ENCODE measurements around the gene NCCRP1.
A peak's percentile ranks its signal among the peaks of the same experiment; 100 is the strongest.

Gene NCCRP1

DNA sequence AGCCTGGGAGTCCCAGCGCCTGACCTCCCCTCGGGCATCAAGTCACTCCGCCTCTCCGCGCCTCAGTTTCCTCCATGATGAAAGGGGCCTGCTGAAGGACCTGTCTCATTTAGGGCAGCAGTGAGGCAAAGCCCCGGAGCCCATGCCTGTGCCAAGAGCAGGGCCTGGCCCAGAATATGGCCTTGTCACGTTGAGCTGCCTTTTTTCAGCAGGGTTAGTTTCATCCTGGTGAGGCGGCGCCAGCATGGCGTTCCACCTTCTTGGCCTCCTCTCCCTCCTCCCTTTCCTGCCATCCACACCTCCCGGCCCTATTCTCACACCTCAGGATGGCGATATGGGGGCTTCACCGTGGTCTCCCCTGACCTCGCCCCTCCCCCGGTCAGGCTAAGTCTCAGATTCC, 41.0 kb upstream of the NCCRP1 start:
- Histone ChIP-seq H3K4me3 (ENCODE audit: low read length in 2 of 2) (no peak overlapping the region), H3K27me3 (ENCODE audit: control insufficient read depth in 2 of 2, insufficient read depth in 2 of 2, low read length in 2 of 2) (no peaks in the 10 kb centered on the region), H3K9me3 (ENCODE audit: control insufficient read depth in 2 of 2, low read length in 2 of 2) (no peaks in the 10 kb centered on the region), H3K27ac (ENCODE audit: low read depth in 2 of 2, low read length in 2 of 2) (no peak overlapping the region), H3K36me3 (ENCODE audit: control insufficient read depth in 2 of 2, insufficient read depth in 2 of 2, low read length in 2 of 2) (peaks cover 0 to 5% of the 10 kb centered on the region in 2 donors), H3K9ac (ENCODE audit: low read depth in 1 of 2, low read length in 2 of 2) (no peak overlapping the region), H3K4me1 (ENCODE audit: control insufficient read depth in 2 of 2, insufficient read depth in 2 of 2, low read length in 2 of 2) (peaks cover 16 to 35% of the 10 kb centered on the region in 2 donors)

DNA sequence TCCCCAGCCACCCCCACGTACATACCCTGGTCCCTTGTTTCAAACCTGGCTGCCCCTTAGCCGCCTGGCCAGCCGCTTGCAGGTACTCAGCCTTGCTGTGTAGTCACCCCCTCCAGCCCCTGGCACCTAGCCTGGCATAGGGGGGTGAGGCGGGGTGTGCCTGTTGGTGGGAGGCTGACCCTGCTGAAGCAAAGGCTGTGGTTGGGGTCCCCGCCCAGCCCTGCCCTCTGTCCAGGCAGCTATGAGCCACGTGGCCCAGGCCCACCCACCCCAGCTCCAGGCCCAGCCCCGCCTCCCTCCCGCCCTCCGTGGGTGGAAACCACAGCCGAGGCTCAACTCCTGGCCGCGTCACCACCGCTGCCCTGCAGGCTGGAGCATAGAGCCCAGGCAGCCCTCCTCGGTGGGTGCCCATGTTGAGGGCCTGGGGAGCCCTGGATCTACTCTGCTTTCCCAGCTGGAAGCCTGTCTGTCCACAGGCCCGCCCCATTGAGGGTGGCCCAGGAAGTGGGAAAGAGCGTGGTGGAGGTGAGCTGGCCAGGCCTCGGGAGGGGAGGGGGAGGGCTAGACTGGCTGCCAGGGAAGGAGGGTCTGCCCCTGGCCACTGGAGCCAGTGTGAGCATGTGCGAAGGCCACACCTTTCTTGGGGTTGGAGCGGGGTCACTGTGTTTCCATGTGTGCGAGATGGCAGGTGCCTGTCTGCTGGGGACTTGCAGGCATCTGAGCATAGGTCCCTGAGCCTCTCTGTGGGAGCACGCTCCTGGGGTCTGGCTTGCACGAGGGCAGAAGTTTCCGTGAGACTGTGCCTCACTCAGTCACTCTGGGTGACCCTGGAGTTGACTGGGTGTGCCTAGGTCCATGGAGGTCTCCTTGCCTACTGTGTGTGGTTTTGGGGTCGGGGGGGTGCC, 40.2 kb upstream of the NCCRP1 start:
- peaks cover 16 to 35% of the 10 kb centered on the region in 2 donors for H3K4me1 ChIP-seq (ENCODE audit: control insufficient read depth in 2 of 2, insufficient read depth in 2 of 2, low read length in 2 of 2)
- H3K9ac ChIP-seq (ENCODE audit: low read depth in 1 of 2, low read length in 2 of 2) = no peak overlapping the region
- peaks cover 0 to 5% of the 10 kb centered on the region in 2 donors for H3K36me3 ChIP-seq (ENCODE audit: control insufficient read depth in 2 of 2, insufficient read depth in 2 of 2, low read length in 2 of 2)
- H3K27ac ChIP-seq (ENCODE audit: low read depth in 2 of 2, low read length in 2 of 2) = no peak overlapping the region
- peak overlapping the region in 1 of 2 donors; percentile 2 for H3K4me3 ChIP-seq (ENCODE audit: low read length in 2 of 2)
- H3K9me3 ChIP-seq (ENCODE audit: control insufficient read depth in 2 of 2, low read length in 2 of 2) = no peaks in the 10 kb centered on the region
- no peaks in the 10 kb centered on the region for H3K27me3 ChIP-seq (ENCODE audit: control insufficient read depth in 2 of 2, insufficient read depth in 2 of 2, low read length in 2 of 2)

DNA sequence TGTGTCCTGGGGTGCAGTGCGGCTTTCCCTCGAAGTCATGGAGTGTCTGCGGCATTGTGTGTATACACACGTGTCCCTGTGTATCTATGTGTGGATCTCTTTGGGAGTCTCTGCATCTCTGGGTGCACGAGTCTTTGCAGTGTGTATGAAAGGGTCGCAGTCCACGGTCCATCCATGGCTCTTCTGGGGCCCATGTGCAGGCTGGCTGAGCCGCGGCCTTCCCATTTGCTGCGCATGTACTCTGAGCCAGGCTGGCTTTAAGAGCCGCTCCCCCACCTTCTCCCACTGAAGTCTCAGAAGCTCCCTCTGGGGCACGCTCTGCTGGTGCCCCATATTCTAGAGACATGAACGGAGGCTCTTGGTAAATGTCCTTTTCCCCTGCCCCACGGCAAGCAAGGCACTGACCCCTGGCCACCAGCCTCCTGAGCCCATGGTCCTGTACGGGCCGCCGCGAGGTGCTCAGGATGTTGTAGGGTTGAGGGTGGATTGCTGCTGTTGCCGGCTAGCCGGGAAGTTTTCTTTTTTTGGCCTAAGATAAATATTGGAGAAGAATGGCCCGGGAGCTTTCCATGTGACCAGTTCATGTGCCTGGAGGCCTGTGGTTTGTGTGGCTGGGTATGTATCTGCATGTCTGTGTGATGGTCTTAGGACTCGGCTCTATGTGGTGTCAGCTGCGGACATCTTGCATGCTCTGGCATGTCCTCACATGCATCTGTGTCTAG, 39.3 kb upstream of the NCCRP1 start:
- Histone ChIP-seq H3K9me3 (ENCODE audit: control insufficient read depth in 2 of 2, low read length in 2 of 2) (no peaks in the 10 kb centered on the region), H3K27ac (ENCODE audit: low read depth in 2 of 2, low read length in 2 of 2) (no peak overlapping the region), H3K9ac (ENCODE audit: low read depth in 1 of 2, low read length in 2 of 2) (no peak overlapping the region), H3K27me3 (ENCODE audit: control insufficient read depth in 2 of 2, insufficient read depth in 2 of 2, low read length in 2 of 2) (no peaks in the 10 kb centered on the region), H3K4me3 (ENCODE audit: low read length in 2 of 2) (no peak overlapping the region), H3K36me3 (ENCODE audit: control insufficient read depth in 2 of 2, insufficient read depth in 2 of 2, low read length in 2 of 2) (peaks cover 0 to 5% of the 10 kb centered on the region in 2 donors), H3K4me1 (ENCODE audit: control insufficient read depth in 2 of 2, insufficient read depth in 2 of 2, low read length in 2 of 2) (peaks cover 16 to 35% of the 10 kb centered on the region in 2 donors)

DNA sequence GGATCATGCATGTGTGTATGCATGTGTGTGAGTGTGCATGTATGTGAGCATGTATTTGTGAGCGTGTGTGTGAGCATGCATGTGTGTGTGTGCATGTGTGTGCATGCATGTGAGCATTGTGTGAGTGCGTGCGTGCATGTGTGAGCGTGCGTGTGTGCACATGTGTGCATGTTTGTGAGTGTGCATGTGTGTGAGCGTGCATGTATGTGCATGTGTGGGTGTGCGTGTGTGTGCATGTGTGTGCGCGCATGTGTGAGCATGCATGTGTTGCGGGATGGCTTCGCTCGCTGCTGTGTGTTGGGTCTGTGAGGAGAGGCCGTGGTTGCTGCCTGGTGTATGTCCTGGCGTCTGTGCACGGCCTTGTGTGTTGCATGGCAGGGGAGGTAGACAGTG, 38.8 kb upstream of the NCCRP1 start:
- Histone ChIP-seq H3K4me3 (ENCODE audit: low read length in 2 of 2) (no peak overlapping the region), H3K36me3 (ENCODE audit: control insufficient read depth in 2 of 2, insufficient read depth in 2 of 2, low read length in 2 of 2) (peaks cover 0 to 5% of the 10 kb centered on the region in 2 donors), H3K27me3 (ENCODE audit: control insufficient read depth in 2 of 2, insufficient read depth in 2 of 2, low read length in 2 of 2) (no peaks in the 10 kb centered on the region), H3K27ac (ENCODE audit: low read depth in 2 of 2, low read length in 2 of 2) (no peak overlapping the region), H3K9ac (ENCODE audit: low read depth in 1 of 2, low read length in 2 of 2) (no peak overlapping the region), H3K4me1 (ENCODE audit: control insufficient read depth in 2 of 2, insufficient read depth in 2 of 2, low read length in 2 of 2) (peaks cover 16 to 35% of the 10 kb centered on the region in 2 donors), H3K9me3 (ENCODE audit: control insufficient read depth in 2 of 2, low read length in 2 of 2) (no peaks in the 10 kb centered on the region)

DNA sequence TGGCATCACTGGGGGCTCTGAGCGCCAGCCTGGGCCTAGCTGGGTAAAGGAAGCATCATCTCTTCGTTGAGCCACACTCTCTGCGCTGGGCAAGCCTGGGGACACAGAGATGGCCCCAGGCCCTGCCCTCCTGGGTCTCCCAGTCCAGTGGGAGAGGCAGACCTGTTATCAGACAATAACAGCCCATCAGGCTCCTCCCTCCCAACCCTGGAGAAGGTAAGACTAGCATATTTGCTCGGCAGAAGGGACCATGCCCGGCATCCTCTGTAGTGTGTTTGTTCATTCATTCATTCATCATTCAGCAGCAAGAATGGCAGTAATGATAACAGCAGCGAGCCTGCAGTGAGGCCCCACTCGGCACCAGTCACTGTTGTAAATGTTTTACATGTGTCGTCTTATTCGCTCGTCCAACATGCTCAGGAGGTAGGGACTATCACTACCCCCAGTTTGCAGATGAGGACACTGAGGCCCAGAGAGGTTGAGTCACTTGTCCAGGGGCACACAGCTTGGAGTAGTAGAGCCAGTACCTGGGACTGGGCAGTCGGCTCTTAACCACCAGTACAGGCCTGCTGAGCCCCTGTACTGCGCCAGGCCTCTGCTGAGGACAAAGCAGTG, 38.0 kb upstream of the NCCRP1 start:
- no peak overlapping the region for H3K9ac ChIP-seq (ENCODE audit: low read depth in 1 of 2, low read length in 2 of 2)
- no peaks in the 10 kb centered on the region for H3K9me3 ChIP-seq (ENCODE audit: control insufficient read depth in 2 of 2, low read length in 2 of 2)
- H3K4me3 ChIP-seq (ENCODE audit: low read length in 2 of 2) = no peak overlapping the region
- no peak overlapping the region for H3K27ac ChIP-seq (ENCODE audit: low read depth in 2 of 2, low read length in 2 of 2)
- peaks cover 0 to 5% of the 10 kb centered on the region in 2 donors for H3K36me3 ChIP-seq (ENCODE audit: control insufficient read depth in 2 of 2, insufficient read depth in 2 of 2, low read length in 2 of 2)
- no peaks in the 10 kb centered on the region for H3K27me3 ChIP-seq (ENCODE audit: control insufficient read depth in 2 of 2, insufficient read depth in 2 of 2, low read length in 2 of 2)
- peaks cover 16 to 34% of the 10 kb centered on the region in 2 donors for H3K4me1 ChIP-seq (ENCODE audit: control insufficient read depth in 2 of 2, insufficient read depth in 2 of 2, low read length in 2 of 2)

DNA sequence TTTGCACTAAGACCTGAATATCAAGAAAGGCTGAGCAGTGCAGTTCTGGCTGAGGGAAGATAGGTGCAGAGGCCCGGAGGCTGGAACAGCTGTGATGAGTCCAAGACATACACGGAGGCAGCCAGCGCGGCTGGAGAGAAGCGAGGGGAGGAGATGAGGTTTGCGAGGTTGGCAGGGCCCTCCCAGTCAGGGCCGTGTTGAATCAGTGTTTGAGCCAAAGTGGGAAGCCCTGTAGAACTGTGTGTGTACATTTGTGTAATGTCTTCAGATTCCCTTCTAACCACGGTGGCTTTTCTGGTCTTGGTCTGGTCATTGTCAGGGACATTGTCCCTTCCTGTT, 36.3 kb upstream of the NCCRP1 start:
- H3K9ac ChIP-seq (ENCODE audit: low read depth in 1 of 2, low read length in 2 of 2) = no peak overlapping the region
- peaks cover 6 to 21% of the 10 kb centered on the region in 2 donors for H3K4me1 ChIP-seq (ENCODE audit: control insufficient read depth in 2 of 2, insufficient read depth in 2 of 2, low read length in 2 of 2)
- H3K9me3 ChIP-seq (ENCODE audit: control insufficient read depth in 2 of 2, low read length in 2 of 2) = no peaks in the 10 kb centered on the region
- H3K36me3 ChIP-seq (ENCODE audit: control insufficient read depth in 2 of 2, insufficient read depth in 2 of 2, low read length in 2 of 2) = peaks cover 0 to 5% of the 10 kb centered on the region in 2 donors
- no peak overlapping the region for H3K27ac ChIP-seq (ENCODE audit: low read depth in 2 of 2, low read length in 2 of 2)
- no peaks in the 10 kb centered on the region for H3K27me3 ChIP-seq (ENCODE audit: control insufficient read depth in 2 of 2, insufficient read depth in 2 of 2, low read length in 2 of 2)
- no peak overlapping the region for H3K4me3 ChIP-seq (ENCODE audit: low read length in 2 of 2)

DNA sequence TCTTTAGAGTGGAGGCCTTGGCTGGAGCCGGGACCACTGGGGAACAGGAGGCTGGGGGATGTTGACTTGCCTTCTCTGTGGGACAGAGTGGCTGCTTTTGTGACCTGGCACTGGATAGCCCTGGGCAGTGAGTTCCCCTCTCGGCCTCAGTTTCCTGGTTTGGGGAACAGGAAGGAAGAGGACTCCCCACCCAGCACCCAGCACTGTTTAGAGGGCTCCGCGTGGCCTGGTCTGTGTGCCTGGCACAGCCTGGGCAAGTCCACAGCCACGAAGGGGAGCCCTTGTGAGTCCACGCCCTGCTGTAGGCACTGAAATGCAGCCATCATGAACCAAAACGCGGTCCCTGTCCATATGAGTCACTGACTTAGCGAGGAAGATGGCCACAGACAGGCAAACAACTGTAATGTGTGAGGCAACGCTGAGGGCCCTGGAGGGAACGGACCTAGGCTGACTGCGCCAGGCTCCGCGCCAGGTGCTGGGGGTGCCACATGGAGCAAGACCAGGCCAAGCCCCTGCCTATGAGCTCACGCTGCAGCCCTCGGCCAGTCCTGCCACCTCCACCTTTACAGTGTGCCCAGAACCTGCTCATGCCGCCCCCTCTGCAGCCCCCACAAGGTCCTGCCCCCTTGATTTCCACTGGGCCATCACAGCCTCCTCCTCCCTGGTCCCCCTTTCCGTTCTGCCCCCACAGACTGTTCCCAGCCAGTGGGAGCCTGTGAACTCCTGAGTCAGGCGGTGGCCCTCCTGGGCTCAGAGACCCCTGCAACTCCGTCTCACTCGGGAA, 35.7 kb upstream of the NCCRP1 start:
- H3K36me3 ChIP-seq (ENCODE audit: control insufficient read depth in 2 of 2, insufficient read depth in 2 of 2, low read length in 2 of 2) = peaks cover 0 to 5% of the 10 kb centered on the region in 2 donors
- H3K9me3 ChIP-seq (ENCODE audit: control insufficient read depth in 2 of 2, low read length in 2 of 2) = no peaks in the 10 kb centered on the region
- peaks cover 2 to 19% of the 10 kb centered on the region in 2 donors for H3K4me1 ChIP-seq (ENCODE audit: control insufficient read depth in 2 of 2, insufficient read depth in 2 of 2, low read length in 2 of 2)
- no peak overlapping the region for H3K27ac ChIP-seq (ENCODE audit: low read depth in 2 of 2, low read length in 2 of 2)
- no peaks in the 10 kb centered on the region for H3K27me3 ChIP-seq (ENCODE audit: control insufficient read depth in 2 of 2, insufficient read depth in 2 of 2, low read length in 2 of 2)
- H3K4me3 ChIP-seq (ENCODE audit: low read length in 2 of 2) = no peak overlapping the region
- no peak overlapping the region for H3K9ac ChIP-seq (ENCODE audit: low read depth in 1 of 2, low read length in 2 of 2)

DNA sequence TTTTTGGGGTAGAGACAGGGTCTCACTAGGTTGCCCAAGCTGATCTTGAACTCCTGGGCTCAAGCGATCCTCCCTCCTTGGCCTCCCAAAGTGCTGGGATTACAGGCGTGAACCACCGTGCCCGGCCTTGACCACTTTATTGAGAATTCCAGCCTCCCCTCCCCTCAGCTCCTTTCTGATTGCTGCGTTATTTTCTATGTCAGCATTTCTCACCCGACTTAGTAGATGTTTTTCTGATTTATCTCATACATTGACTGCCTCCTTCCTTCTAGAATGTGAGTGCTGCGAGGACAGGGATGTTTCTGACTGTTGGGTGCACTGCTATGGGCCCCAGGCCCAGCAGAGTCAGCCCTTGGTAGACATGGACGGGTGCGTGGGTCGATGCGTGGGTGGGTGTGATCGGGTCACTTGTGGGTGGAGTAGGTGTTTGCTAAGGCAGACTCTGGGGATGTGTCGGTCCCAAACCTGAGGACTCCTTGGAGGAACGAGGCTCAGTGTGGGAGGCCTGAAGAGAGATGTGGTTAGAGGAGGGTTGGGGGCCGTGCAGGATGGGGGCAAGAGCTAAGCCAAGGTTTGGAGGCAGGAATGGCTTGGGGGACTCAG, 34.2 kb upstream of the NCCRP1 start:
- Histone ChIP-seq H3K4me3 (ENCODE audit: low read length in 2 of 2) (no peak overlapping the region), H3K27me3 (ENCODE audit: control insufficient read depth in 2 of 2, insufficient read depth in 2 of 2, low read length in 2 of 2) (no peaks in the 10 kb centered on the region), H3K4me1 (ENCODE audit: control insufficient read depth in 2 of 2, insufficient read depth in 2 of 2, low read length in 2 of 2) (peaks cover 11 to 23% of the 10 kb centered on the region in 2 donors), H3K36me3 (ENCODE audit: control insufficient read depth in 2 of 2, insufficient read depth in 2 of 2, low read length in 2 of 2) (peaks cover 0 to 5% of the 10 kb centered on the region in 2 donors), H3K9me3 (ENCODE audit: control insufficient read depth in 2 of 2, low read length in 2 of 2) (no peaks in the 10 kb centered on the region), H3K9ac (ENCODE audit: low read depth in 1 of 2, low read length in 2 of 2) (no peak overlapping the region), H3K27ac (ENCODE audit: low read depth in 2 of 2, low read length in 2 of 2) (no peak overlapping the region)

DNA sequence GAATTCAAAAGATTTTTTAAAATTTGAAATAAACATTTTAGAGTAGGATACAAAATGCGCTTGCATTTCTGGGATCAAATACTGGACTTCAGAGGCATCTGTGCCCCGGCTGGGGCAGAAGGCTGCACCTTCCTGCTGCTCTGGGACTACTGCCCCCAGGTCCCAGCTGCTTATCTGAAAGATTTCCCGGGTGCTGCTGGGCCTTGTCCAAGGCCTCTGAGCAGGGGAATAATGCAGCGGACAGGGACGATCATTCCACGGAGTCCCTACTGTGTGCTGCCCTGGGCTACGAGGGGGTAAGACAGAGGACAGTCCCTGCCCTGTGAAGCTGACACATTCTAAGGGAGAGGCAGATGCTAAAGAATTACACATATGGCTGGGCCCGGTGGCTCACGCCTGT, 33.1 kb upstream of the NCCRP1 start:
- H3K4me3 ChIP-seq (ENCODE audit: low read length in 2 of 2) = no peak overlapping the region
- peaks cover 12 to 20% of the 10 kb centered on the region in 2 donors for H3K4me1 ChIP-seq (ENCODE audit: control insufficient read depth in 2 of 2, insufficient read depth in 2 of 2, low read length in 2 of 2)
- no peaks in the 10 kb centered on the region for H3K27me3 ChIP-seq (ENCODE audit: control insufficient read depth in 2 of 2, insufficient read depth in 2 of 2, low read length in 2 of 2)
- no peak overlapping the region for H3K27ac ChIP-seq (ENCODE audit: low read depth in 2 of 2, low read length in 2 of 2)
- peaks cover 0 to 5% of the 10 kb centered on the region in 2 donors for H3K36me3 ChIP-seq (ENCODE audit: control insufficient read depth in 2 of 2, insufficient read depth in 2 of 2, low read length in 2 of 2)
- no peaks in the 10 kb centered on the region for H3K9me3 ChIP-seq (ENCODE audit: control insufficient read depth in 2 of 2, low read length in 2 of 2)
- no peak overlapping the region for H3K9ac ChIP-seq (ENCODE audit: low read depth in 1 of 2, low read length in 2 of 2)

Measured in mucosa of rectum (tissue), 2 donors.